PC-9 (cell line): Measurements from ENCODE around the gene GZMM. TPM values are rescaled to one million over a fixed set of nuclear protein-coding genes. Genes with fewer than 3 reads are reported as not detected.
A peak's percentile ranks its signal among the peaks of the same experiment; 100 is the strongest.

Experiments
- BruUV-seq: library from RNA; stranded (reverse); fragments of 400-500 nt; replicated peaks from 2 replicates; lab custom pipeline; 2021; lab: Mats Ljungman, UMichigan
- CTCF ChIA-PET: fragments of 300-600 bp; sonication (Branson Sonifier 250); formaldehyde crosslinking; loops from one replicate; lab custom pipeline; 2022; ENCODE audit warnings: antibody characterized with exemption; lab: Charles Lee
- POLR2A ChIA-PET: fragments of 300-600 bp; sonication (Branson Sonifier 250); formaldehyde crosslinking; loops from one replicate; lab custom pipeline; 2022; ENCODE audit warnings: antibody characterized with exemption; ENCODE audit not compliant: unreplicated experiment; lab: Charles Lee
- DNase-seq, 2 experiments: peaks; one replicate each; pipeline versions ENCODE4 v3.0.0 to v3.0.0-alpha.2; 2015 to 2022; ENCODE audit warnings: mixed read lengths in 1 of 2
- H2AFZ ChIP-seq: fragments of 200-600 bp; sonication (generic); 2 replicates; pipeline ENCODE4 v1.8.1; 2017; ENCODE audit warnings: antibody characterized with exemption
- H3F3A ChIP-seq: fragments of 200-600 bp; sonication (generic); 2 replicates; pipeline ENCODE4 v1.8.1; 2017; ENCODE audit warnings: antibody characterized with exemption, mild to moderate bottlenecking, low read depth; ENCODE audit not compliant: insufficient read depth
- H3K27ac ChIP-seq: fragments of 200-600 bp; sonication (generic); 2 replicates; pipeline ENCODE4 v1.6.1; 2016; ENCODE audit warnings: mixed run types
- H3K27me3 ChIP-seq: fragments of 200-600 bp; sonication (generic); 2 replicates; pipeline ENCODE4 v1.6.1; 2016; ENCODE audit warnings: low read depth, mixed run types; ENCODE audit not compliant: insufficient read depth
- H3K36me3 ChIP-seq: fragments of 200-600 bp; sonication (generic); 2 replicates; pipeline ENCODE4 v1.6.1; 2016; ENCODE audit warnings: low read depth, mixed run types
- H3K4me1 ChIP-seq: fragments of 200-600 bp; sonication (generic); replicated peaks from 2 replicates; pipeline ENCODE4 v1.6.1; 2016; ENCODE audit warnings: mixed run types; ENCODE audit not compliant: insufficient read depth
- H3K4me2 ChIP-seq: fragments of 200-600 bp; sonication (generic); 2 replicates; pipeline ENCODE4 v1.6.1; 2017; ENCODE audit warnings: mixed run types
- H3K4me3 ChIP-seq: fragments of 200-600 bp; sonication (generic); 2 replicates; pipeline ENCODE4 v1.6.1; 2016; ENCODE audit warnings: mixed run types
- H3K79me2 ChIP-seq: fragments of 200-600 bp; sonication (generic); 2 replicates; pipeline ENCODE4 v1.6.1; 2017; ENCODE audit warnings: low read depth, mixed run types
- H3K9me2 ChIP-seq: fragments of 200-600 bp; sonication (generic); 2 replicates; pipeline ENCODE4 v1.8.1; 2017; ENCODE audit warnings: mild to moderate bottlenecking; ENCODE audit not compliant: insufficient read depth
- H3K9me3 ChIP-seq: fragments of 200-600 bp; sonication (generic); 2 replicates; pipeline ENCODE4 v1.8.1; 2016; ENCODE audit warnings: low read depth; ENCODE audit not compliant: insufficient read depth
- H4K20me1 ChIP-seq: fragments of 200-600 bp; sonication (generic); 2 replicates; pipeline ENCODE4 v1.8.1; 2017; ENCODE audit not compliant: insufficient read depth
- EZH2 ChIP-seq: fragments of 200-600 bp; sonication (generic); IDR thresholded peaks from 2 replicates; pipeline ENCODE4 v1.8.0; 2017; ENCODE audit warnings: antibody characterized with exemption, low read depth
- intact Hi-C: fragments of 100-400 bp; cut with micrococcal nuclease; formaldehyde crosslinking; loops from one replicate; pipeline ENCODE4 v1.10.0; 2022; ENCODE audit not compliant: unreplicated experiment
- total RNA-seq: library from RNA; stranded (reverse); gene quantifications from 2 replicates; pipeline ENCODE4 v1.2.3, GENCODE V29; 2021
- TF ChIP-seq, protein P1 (sequence below): fragments of 200-600 bp; sonication (generic); conservative IDR thresholded peaks from 2 replicates; pipeline ENCODE4 v1.6.1; 2017; ENCODE audit warnings: mixed run types, antibody characterized with exemption, mild to moderate bottlenecking, moderate library complexity

The GZMM gene
- total RNA-seq, 1 experiment from 2014 or later: 0.39 TPM

DNA sequence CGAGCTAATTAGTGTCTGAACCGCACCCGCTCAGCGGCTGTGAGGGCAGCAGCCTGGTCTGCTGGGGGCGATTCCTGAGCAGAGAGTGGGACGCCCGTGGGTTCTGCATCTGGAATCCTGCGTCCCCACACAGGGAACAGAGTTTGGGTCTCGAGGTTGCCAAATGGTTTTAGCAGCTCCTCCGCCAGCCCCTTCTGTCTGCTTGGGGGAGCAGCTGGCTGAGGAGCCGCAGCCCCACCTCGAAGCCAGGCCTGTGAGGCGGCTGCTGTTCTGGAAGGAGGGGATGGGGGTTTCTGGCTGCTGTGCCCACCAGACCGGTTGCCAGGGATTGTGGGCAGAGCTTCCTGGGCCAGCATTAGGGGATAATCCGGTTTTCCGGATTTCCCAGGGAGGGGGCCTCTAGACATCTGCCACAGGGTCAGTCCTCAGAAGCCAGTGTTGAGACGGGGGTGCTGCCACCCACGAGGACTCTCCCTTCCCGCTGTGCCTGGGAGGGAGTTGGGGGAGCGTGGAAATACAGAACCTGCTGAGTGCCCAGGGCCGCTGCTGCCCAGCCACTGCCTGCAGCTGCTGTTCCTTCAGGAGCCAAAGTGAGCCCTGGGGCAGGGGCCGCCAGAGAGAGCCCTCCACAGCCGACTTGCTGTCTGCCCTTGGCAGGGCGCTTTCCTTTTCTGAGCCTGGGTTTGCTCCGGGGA, 10.3 kb upstream of the GZMM start:
- Histone ChIP-seq H3K27me3 (no peaks in the 10 kb centered on the region), H3K4me3 (peak overlapping the region; percentile 97), H3K4me2 (peak overlapping the region; percentile 96), H3K9me3 (no peaks in the 10 kb centered on the region), H3K9me2 (no peaks in the 10 kb centered on the region), H3K27ac (no peak overlapping the region), H3K4me1 (peaks cover 42% of the 10 kb centered on the region), H2AFZ (no peak overlapping the region), H3K36me3 (peaks cover 10% of the 10 kb centered on the region; the same call in 1 of the 2 replicates), H3K79me2 (peaks cover 36% of the 10 kb centered on the region), H4K20me1 (peaks cover 39% of the 10 kb centered on the region), H3F3A (peaks cover 27% of the 10 kb centered on the region; the same call in 1 of the 2 replicates)
- CTCF ChIA-PET: no interaction called here
- POLR2A ChIA-PET: no interaction called here
- BruUV-seq: no TSS peak
- no peak for DNase-seq
- TF ChIP-seq, protein P1, sequence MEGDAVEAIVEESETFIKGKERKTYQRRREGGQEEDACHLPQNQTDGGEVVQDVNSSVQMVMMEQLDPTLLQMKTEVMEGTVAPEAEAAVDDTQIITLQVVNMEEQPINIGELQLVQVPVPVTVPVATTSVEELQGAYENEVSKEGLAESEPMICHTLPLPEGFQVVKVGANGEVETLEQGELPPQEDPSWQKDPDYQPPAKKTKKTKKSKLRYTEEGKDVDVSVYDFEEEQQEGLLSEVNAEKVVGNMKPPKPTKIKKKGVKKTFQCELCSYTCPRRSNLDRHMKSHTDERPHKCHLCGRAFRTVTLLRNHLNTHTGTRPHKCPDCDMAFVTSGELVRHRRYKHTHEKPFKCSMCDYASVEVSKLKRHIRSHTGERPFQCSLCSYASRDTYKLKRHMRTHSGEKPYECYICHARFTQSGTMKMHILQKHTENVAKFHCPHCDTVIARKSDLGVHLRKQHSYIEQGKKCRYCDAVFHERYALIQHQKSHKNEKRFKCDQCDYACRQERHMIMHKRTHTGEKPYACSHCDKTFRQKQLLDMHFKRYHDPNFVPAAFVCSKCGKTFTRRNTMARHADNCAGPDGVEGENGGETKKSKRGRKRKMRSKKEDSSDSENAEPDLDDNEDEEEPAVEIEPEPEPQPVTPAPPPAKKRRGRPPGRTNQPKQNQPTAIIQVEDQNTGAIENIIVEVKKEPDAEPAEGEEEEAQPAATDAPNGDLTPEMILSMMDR: no peak
- no peak for TF ChIP-seq EZH2
- intact Hi-C loops: loop anchor here (2.0 kb wide), 1 partner anchor 129 kb away; the partner anchor contains the start of gene RNF126

DNA sequence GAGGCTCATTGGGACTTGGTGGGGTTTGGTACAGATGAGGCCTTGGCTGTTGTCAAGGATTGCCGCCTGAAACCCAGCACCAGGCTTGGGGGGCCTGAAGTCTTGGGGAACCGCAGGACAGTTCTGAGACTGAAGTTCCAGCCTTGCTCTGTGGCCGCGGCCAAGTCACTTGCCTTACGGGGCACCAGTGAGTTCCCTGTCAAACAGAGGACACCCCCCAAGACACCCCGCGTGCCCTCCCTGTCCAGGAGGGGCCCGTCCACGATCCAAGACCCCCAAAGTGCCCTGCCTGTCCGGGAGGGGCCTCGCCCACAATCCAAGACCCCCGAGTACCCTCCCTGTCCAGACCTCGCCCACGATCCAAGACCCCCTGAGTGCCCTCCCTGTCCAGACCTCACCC, 9.8 kb upstream of the GZMM start:
- TF ChIP-seq, protein P1: no peak
- TF ChIP-seq EZH2: no peak
- Histone ChIP-seq H4K20me1 (peaks cover 42% of the 10 kb centered on the region), H3K4me1 (peaks cover 40% of the 10 kb centered on the region), H3K4me2 (peak overlapping the region; percentile 96), H3F3A (peaks cover 24% of the 10 kb centered on the region; the same call in 1 of the 2 replicates), H3K79me2 (peaks cover 36% of the 10 kb centered on the region), H3K36me3 (peaks cover 10% of the 10 kb centered on the region; the same call in 1 of the 2 replicates), H2AFZ (no peak overlapping the region), H3K27ac (no peak overlapping the region), H3K9me3 (no peaks in the 10 kb centered on the region), H3K9me2 (no peaks in the 10 kb centered on the region), H3K27me3 (no peaks in the 10 kb centered on the region), H3K4me3 (no peak overlapping the region)
- intact Hi-C loops: loop anchor here (2.0 kb wide), 1 partner anchor 129 kb away; the partner anchor contains the start of gene RNF126
- ChIA-PET CTCF (no interaction called here), POLR2A (no interaction called here)
- no TSS peak for BruUV-seq
- DNase-seq: no peak

DNA sequence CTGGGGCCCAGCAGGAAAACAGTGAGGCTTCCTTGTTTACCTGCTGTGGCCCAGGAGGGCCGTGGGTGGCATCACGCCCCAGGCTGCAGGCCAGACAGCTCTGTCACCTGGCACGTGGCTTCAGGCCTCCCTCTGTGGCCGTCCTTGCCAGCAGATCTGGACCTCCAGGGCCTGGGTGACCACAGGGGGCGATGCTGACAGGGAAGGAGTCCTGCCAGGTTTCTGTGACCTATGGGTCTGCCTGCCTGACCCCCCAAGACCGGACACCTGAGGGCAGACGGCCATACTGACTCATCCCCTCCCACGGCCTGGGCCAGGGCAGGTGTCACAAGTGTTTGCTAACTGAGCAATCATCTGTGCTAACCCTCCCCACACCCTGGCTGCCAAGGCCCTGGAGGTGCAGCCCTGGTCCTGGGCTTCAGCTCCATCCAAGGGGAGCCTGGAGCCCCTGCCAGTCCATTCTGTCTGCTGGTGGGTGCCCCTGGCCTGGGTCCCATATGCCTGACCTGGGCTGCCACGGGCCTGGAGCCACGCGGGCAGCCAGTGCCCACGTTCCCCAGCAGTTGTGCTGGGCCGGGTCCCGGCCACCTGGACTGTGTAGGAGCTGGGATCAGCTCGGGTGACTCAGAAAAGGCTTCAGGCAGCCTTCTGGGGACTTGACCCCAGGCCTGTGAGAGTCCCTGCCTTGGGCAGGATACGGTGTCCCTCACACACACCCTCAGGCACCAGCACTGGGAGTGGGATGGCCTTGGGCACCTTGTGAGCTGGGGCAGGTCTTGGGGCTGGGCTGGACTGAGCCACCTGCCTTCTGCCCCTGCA, 8.6 kb upstream of the GZMM start:
- Histone ChIP-seq H4K20me1 (peaks cover 42% of the 10 kb centered on the region), H3K9me2 (no peaks in the 10 kb centered on the region), H3F3A (peaks cover 22% of the 10 kb centered on the region; the same call in 1 of the 2 replicates), H3K27ac (peak overlapping the region; percentile 13; the same call in 1 of the 2 replicates), H3K27me3 (no peaks in the 10 kb centered on the region), H3K4me2 (peak overlapping the region; percentile 63), H3K4me1 (peaks cover 38% of the 10 kb centered on the region), H2AFZ (no peak overlapping the region), H3K36me3 (peaks cover 10% of the 10 kb centered on the region; the same call in 1 of the 2 replicates), H3K4me3 (no peak overlapping the region; the same call in 1 of the 2 replicates), H3K9me3 (no peaks in the 10 kb centered on the region), H3K79me2 (peaks cover 36% of the 10 kb centered on the region)
- TF ChIP-seq EZH2: no peak
- TF ChIP-seq, protein P1: peak; percentile 49; the same call in 1 of the 2 replicates
- intact Hi-C loops: loop anchor here (1.0 to 2.0 kb wide), 3 partner anchors 37 to 128 kb away; partner anchors contain the start of genes BSG and RNF126
- no TSS peak for BruUV-seq
- CTCF ChIA-PET: interaction anchor here (0.7 kb wide), 1 partner anchor 308 kb away, joined by 4 read pairs; no protein-coding TSS in a partner anchor
- POLR2A ChIA-PET: interaction anchor here (0.5 to 0.6 kb wide), 3 partner anchors 37 to 141 kb away, joined by 3 to 8 read pairs (median 3); no protein-coding TSS in a partner anchor
- peak; percentile 93 to 97 for DNase-seq
